Left lung (tissue), 10 donors: ENCODE measurements around the gene ACBD6. TPM values are rescaled to one million over a fixed set of nuclear protein-coding genes. Genes with fewer than 3 reads are reported as not detected.

ENCODE experiments used
- ATAC-seq: fragments of 200-7000 bp; cut with Tn5 transposase; one replicate; pipeline ENCODE4 v1.9.1; 2020; ENCODE audit warnings: moderate library complexity
- DNase-seq, 4 donors: peaks; one replicate each; pipeline ENCODE4 v3.0.0-alpha.2; 2013 to 2020
- H3K27ac ChIP-seq, 2 donors: fragments of 200-600 bp; sonication (generic) in 1 of 2; one replicate each; pipeline versions ENCODE4 v1.5.0 to v1.8.0; 2020 to 2021
- H3K27me3 ChIP-seq, 2 donors: fragments of 200-600 bp; sonication (generic) in 1 of 2; one replicate each; pipeline versions ENCODE4 v1.5.0 to v1.8.0; 2020 to 2021
- H3K36me3 ChIP-seq, 2 donors: fragments of 200-600 bp; sonication (generic) in 1 of 2; one replicate each; pipeline versions ENCODE4 v1.5.0 to v1.8.0; 2020 to 2021
- H3K4me1 ChIP-seq, 2 donors: fragments of 200-600 bp; one replicate each; pipeline ENCODE4 v1.8.0; 2021
- H3K4me3 ChIP-seq, 2 donors: fragments of 200-600 bp; sonication (generic) in 1 of 2; one replicate each; pipeline versions ENCODE4 v1.5.0 to v1.8.0; 2020 to 2021; ENCODE audit warnings: mild to moderate bottlenecking in 1 of 2
- H3K9me3 ChIP-seq, 2 donors: fragments of 200-600 bp; sonication (generic) in 1 of 2; one replicate each; pipeline versions ENCODE4 v1.5.0 to v1.8.0; 2020 to 2021
- intact Hi-C, 2 donors: fragments of 100-400 bp; cut with DNase I; formaldehyde crosslinking; loops; one replicate each; pipeline versions ENCODE4 v1.11.2 to v1.14.2; 2022
- microRNA-seq, 2 donors: library from miRNA; unstranded; fragments of <30 nt; microRNA quantifications; one replicate each; pipeline ENCODE4, GENCODE V29; 2019
- polyA plus RNA-seq, 6 donors: library from polyadenylated mRNA; unstranded; fragments of 120-200 nt; gene quantifications; one replicate each; pipeline ENCODE4 v1.2.1, GENCODE V29; 2013; ENCODE audit not compliant: insufficient read length in 6 of 6
- total RNA-seq, 2 donors: library from RNA; stranded (reverse); fragmentation: NEBNext Ultra II Directional; extraction: Animal tissue kit (Norgen Biotek cat#: 25700); gene quantifications; one replicate each; pipeline ENCODE4 v1.2.1, GENCODE V29; 2021
- TF ChIP-seq, protein P1 (sequence below), 2 donors: fragments of 200-600 bp; sonication (generic) in 1 of 2; IDR thresholded peaks; one replicate each; pipeline versions ENCODE4 v1.5.0 to v1.8.0; 2021; ENCODE audit warnings: antibody characterized with exemption in 2 of 2
- donor health status: DM: no; HTN: yes; CAD: no.
- donor health status: DM: no; HTN: no; CAD: no.

ACBD6 gene
- total and polyA plus RNA-seq, 8 donors, result 26.5 to 81.9 (median 78.9) TPM

DNA sequence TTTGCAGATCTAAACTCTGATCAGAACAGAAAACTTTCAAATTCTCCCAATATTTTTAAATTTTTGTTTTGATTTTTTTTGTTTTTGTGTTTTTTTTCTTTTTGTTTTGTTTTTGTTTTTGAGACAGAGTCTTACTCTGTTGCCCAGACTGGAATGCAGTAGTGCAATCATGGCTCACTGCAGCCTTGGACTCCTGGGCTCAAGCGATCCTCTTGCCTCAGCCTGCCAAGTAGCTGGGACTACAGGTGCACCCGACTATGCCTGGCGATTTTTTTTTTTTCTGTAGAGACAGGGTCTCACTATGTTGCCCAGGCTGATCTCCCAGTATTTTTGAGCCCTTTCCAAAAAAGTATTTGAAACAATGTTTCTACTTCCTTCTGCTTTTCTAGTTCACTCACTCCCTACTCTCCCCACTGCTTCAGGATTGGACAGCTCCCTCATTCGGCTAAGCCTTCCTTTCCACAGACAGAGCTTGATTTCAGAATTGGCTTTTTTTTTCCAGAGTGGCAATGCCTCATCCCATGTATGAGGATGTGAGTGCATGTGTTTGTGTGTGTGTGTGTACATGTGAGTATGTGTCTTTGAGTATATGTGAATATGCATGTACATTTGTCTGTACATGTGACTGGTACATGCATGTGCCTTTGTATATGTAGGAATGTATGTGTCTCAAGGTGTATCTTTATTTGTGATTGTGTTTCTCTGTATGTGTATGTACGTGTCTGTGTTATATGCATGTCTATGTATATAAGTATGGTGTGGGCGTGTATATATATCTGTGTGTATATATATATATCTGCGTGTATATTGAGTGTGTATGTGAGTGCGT is 260.4 kb downstream of the ACBD6 start:
- DNase-seq (no peak), ATAC-seq (peak; percentile 22)
- Histone ChIP-seq H3K4me1 (peaks cover 0 to under 1% of the 10 kb centered on the region in 2 donors), H3K27me3 (peaks cover 49 to 86% of the 10 kb centered on the region in 2 donors), H3K4me3 (no peak overlapping the region), H3K27ac (no peak overlapping the region), H3K9me3 (no peaks in the 10 kb centered on the region), H3K36me3 (no peaks in the 10 kb centered on the region)
- intact Hi-C loops, result no loop called here
- TF ChIP-seq, protein P1, sequence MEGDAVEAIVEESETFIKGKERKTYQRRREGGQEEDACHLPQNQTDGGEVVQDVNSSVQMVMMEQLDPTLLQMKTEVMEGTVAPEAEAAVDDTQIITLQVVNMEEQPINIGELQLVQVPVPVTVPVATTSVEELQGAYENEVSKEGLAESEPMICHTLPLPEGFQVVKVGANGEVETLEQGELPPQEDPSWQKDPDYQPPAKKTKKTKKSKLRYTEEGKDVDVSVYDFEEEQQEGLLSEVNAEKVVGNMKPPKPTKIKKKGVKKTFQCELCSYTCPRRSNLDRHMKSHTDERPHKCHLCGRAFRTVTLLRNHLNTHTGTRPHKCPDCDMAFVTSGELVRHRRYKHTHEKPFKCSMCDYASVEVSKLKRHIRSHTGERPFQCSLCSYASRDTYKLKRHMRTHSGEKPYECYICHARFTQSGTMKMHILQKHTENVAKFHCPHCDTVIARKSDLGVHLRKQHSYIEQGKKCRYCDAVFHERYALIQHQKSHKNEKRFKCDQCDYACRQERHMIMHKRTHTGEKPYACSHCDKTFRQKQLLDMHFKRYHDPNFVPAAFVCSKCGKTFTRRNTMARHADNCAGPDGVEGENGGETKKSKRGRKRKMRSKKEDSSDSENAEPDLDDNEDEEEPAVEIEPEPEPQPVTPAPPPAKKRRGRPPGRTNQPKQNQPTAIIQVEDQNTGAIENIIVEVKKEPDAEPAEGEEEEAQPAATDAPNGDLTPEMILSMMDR (IDR thresholded peaks at IDR 0.05), result no peak

DNA sequence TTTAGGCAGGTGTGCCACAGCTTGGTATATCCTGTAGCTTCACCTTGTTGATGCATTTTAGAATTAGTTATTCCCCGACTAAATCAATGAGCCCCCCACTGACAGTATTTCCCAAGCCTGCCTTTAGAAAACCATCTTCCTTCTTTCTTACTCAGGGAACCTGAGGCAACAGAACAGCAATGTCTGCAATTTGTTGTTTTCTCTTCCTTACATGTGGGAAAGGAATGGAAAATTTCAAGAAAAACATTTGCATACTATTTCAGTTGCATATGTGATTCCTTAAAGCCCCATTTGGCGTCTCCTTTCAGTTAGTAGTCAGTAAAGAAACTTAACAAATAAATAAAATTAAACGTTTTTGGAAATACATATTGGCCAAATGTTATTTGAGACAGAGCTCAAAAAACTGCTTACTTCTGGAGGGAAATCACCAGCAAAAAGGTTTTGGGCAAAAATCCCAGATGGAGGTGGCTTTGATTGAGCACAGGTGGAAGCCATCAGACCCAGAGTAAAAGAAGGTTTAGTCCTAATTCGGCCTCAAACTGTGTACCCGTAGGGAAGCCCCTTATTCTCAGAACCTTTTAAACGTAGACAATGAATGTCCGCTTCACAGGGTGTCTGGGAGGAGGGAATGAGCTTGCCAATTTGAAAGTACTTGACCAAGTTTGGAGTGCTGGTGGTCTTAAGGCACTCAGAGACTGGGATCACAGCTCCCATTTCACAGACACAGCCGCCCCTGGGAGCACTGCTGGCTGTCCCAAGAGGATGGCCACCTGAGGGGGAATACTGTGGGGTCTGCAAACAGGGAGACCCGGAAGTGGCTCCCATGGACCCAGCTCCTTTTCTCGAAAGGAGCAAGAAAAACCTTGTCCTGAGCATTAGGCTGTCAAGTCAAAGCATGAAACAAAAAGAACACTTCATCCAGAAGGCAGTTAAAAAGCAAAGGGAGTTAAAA is 263.0 kb downstream of the ACBD6 start:
- Histone ChIP-seq H3K36me3 (no peaks in the 10 kb centered on the region), H3K27me3 (peaks cover 74 to 100% of the 10 kb centered on the region in 2 donors), H3K4me1 (peaks cover 1 to 22% of the 10 kb centered on the region in 2 donors), H3K27ac (no peak overlapping the region), H3K9me3 (no peaks in the 10 kb centered on the region), H3K4me3 (no peak overlapping the region)
- DNase-seq (no peak), ATAC-seq (no peak)
- intact Hi-C loops, result no loop called here
- TF ChIP-seq, protein P1 (IDR thresholded peaks at IDR 0.05), result no peak

DNA sequence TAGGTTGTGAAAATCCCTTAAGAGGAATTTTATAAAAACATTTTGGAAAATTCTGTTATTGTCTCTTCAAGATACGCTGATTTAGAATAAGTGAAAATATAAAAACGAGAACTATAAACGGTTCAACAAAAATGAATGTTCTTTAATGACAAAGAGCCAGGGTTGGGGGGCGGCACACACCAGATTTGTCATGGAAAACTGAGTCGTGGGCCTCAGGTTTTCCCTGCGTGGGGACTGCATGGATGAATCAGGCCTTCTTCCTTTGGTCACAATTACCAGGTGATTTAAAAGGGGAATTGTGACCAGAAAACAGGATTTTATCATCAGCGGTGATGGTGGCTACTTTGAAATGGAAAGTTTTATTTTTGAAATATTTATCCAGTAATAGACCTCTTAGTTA is 263.7 kb downstream of the ACBD6 start:
- Histone ChIP-seq H3K9me3 (no peaks in the 10 kb centered on the region), H3K4me1 (peaks cover 3 to 28% of the 10 kb centered on the region in 2 donors), H3K27me3 (peaks cover 81 to 100% of the 10 kb centered on the region in 2 donors), H3K36me3 (no peaks in the 10 kb centered on the region), H3K27ac (no peak overlapping the region), H3K4me3 (no peak overlapping the region)
- TF ChIP-seq, protein P1 (IDR thresholded peaks at IDR 0.05), result no peak
- DNase-seq, result no peak
- intact Hi-C loops, result no loop called here
- ATAC-seq, result no peak

Small RNA genes within 50 kb of the gene (microRNA-seq; reads per million reads assigned to microRNA genes)
- 0 to 0.17 reads per million in 2 donors for gene MIR3121

Other genes starting within 250 kb of the ACBD6 start
- gene OVAAL, start 56.4 kb upstream of the ACBD6 start, total RNA-seq, result not detected
- gene OVAAL, start 56.4 kb upstream of the ACBD6 start, polyA plus RNA-seq, result not detected
- 10 to 100 TPM; 33.3 to 34.2 TPM for gene XPR1, start 129.4 kb upstream of the ACBD6 start, total RNA-seq
- gene XPR1, start 129.4 kb upstream of the ACBD6 start, polyA plus RNA-seq, result 10 to 100 TPM; 24.6 to 32.4 (median 26.7) TPM